GM10266 (cell line): ENCODE results near the gene ZC3H18.

ENCODE experiments used
- DNase-seq: peaks from one replicate; pipeline ENCODE4 v3.0.0; 2012; ENCODE audit errors: extremely low spot score
- CTCF ChIP-seq: IDR thresholded peaks from 2 replicates; pipeline ENCODE4 v1.5.1; 2012; ENCODE audit warnings: mild to moderate bottlenecking, low read depth; ENCODE audit not compliant: control insufficient read depth, insufficient read depth; ENCODE audit errors: missing control alignments

The ZC3H18 gene

DNA sequence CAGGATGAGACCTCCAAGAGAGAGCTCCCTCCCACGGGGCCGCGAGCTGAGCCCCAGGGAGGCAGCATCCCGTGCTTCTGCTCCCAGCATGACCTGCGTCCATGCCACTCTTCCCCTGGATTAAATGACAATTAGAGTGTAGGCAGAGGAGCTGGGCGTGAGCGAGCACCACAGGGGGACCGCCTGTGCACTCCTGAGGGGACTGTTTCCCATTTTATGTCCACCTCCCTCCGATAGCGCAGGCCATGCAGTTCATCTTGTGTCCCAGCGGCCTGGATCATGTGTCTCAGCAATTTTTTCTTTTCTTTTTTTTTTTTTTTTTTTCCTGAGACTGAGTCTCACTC, 62.4 kb downstream of the ZC3H18 start:
- TF ChIP-seq CTCF, result no peak
- DNase-seq, result no peak

DNA sequence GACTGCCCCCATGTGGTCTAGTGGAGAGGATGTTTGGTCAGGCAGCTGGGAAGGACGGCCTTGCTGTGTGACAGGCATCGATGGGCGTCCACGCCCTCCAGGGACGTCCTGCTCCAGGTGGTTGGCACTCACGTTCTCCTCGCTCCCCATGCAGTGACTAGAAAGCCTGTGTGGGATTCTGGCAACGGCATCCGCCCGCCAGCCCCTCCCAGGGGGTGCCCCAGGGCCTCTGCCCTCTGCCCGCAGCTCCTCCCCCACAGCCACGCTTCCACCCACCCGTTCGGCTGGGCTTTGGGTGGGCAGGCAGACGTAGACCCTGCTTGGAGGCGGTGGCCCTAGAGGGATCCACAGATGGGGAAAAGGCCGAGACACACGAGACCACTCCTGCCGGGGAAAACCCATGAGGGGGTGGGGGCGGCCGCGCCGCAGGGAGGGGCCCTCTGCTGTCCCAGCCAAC, 63.5 kb downstream of the ZC3H18 start:
- peak; percentile 88 for DNase-seq

GRCh38 chr16:88634141-88634993, 64.2 kb downstream of the ZC3H18 start:
- peak; percentile 88 for DNase-seq
- no peak for TF ChIP-seq CTCF

More for the DNA sequence above, 63.5 kb downstream of the ZC3H18 start:
- peak; percentile 69 for TF ChIP-seq CTCF

DNA sequence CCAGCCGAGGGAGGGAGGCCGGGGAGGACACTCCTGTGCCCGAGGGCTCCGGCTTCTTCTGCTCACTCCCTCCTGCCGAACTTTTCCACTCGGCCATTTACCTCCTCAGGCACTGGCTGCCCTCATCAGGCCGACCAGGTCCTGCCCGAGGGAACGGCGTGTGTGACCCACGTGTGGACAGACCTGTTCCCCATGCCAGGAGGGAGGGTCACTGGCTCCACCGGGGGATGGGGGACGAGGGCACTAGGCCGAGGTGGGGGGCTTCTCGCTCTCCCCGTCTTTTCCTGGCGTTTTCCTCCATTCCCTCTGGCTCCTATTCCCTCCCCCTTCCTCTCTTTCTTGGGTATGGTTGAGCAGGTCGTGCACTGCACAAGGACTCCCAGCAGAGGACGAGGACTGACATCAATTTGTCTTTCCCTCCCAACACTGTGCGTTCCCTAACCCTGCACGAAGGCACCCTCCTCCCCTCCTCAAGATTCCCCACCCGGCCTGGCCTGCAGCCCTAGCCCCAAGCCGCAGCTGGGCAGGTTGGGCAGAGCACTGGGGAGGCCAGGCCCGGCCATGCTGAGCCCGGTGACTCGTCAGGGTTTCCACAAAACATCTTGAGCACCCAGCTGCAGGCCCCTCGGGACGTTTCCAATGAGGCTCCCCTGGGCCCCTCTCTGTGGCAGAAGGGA, 64.9 kb downstream of the ZC3H18 start:
- DNase-seq, result no peak
- TF ChIP-seq CTCF, result peak; percentile 13

DNA sequence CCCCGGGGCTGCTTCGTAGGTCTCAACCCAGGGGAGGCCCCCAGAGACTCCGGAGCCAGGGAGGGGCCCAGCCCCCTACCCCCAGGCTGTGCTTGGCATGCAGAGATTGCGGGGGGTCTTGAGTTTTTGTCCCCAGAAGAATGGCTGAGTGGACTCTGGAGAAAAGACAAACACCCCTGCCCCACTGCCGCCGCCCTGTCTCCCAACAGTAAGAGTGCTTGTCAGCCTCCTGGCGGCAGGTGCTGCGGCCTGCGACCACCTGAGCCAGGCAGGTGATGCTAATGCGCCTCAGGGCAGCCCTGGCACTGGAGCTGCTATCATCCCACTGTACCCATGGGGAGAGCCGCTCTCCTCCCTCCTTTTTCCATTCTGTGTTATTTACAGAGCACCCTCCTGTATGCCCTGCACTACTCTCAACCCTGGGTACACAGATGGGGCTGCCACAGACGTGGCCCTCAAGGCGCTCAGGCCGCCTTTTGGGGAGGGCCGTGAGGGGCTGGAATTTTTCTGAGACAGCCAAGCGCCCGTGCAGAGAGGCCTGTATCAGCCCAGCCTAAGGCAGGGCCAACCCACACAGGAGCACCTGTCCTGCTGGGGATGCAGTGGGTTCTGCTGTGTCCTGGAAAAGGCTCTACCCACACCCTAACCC, 65.6 kb downstream of the ZC3H18 start:
- TF ChIP-seq CTCF, result no peak
- no peak for DNase-seq

GRCh38 chr16:88636488-88637265, 66.5 kb downstream of the ZC3H18 start:
- TF ChIP-seq CTCF, result no peak
- DNase-seq, result no peak
